Erythroblast (primary cell): Measurements from ENCODE around the gene PLCG1.

Experiments
- GATA1 ChIP-seq: IDR thresholded peaks from 2 replicates; pipeline ENCODE4 v1.6.1; 2011; ENCODE audit warnings: low read depth, mild to moderate bottlenecking, control low read depth, low read length, moderate library complexity
- POLR2A ChIP-seq: IDR thresholded peaks from 2 replicates; pipeline ENCODE4 v1.6.1; 2011; ENCODE audit warnings: mild to moderate bottlenecking, low read length

DNA sequence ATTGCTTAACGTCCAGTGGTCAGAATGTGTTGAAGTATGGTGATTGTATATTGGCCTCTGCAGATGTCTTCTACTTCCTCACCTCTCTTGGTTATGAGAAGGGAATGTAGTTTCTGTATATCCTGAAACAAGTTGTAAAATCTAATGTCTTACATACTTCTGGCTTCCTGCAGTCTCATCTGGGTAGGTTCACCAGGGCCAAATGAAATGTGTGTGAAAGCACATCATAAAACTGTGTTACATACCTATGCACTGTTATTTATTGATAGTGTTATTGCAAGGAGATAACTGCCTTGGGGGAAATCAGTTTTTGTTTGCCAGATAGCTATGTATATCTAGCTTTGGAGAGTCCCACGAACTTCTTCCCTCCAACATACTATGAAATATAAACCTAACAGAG is 35.7 kb upstream of the PLCG1 start:
- TF ChIP-seq POLR2A (no peak), GATA1 (no peak)
